Measurements from ENCODE around the gene PRKCA. TPM values are rescaled to one million over a fixed set of nuclear protein-coding genes. Genes with fewer than 3 reads are reported as not detected.

Gene PRKCA
- total and polyA plus RNA-seq, 2 of the 13 experiments (the other 11 are each of a cell fraction or from before 2014, with no cell fraction given), result 18.5 to 21.5 TPM

DNA sequence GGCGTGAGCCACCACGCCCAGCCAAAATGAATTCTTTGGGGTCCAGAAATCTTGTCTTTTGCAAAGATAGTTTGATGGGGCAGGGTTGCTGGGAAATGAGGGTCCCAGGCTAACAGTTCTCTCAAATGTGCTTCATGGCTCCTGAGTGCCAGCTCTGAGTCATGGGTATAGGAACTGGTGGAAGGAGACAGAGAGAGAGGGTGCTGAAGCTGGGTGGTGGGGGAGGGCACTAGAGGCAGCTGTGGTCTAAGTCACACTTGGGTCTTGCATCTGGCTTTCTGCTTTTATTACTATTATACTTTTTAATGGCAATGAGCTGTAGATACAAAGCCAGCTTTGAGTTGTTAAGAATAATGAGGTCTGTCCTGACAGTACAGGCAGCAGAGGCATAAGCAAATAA, 54.6 kb downstream of the PRKCA start:
- H4K20me1 ChIP-seq (ENCODE audit: insufficient read depth, low read length), result no peaks in the 10 kb centered on the region
- TF ChIP-seq KDM6A (CRISPR knock-in tag; IDR thresholded peaks at IDR 0.05; ENCODE audit: low read depth) (no peak), CEBPG (CRISPR knock-in tag; IDR thresholded peaks at IDR 0.05) (no peak), POLR2AphosphoS2 (IDR thresholded peaks at IDR 0.05; ENCODE audit: low read depth, low read length) (no peak)
- ChIA-PET CTCF (ENCODE audit: low intra/inter-chr PET ratio, low total read pairs) (no interaction called here), POLR2A (no interaction called here)
- ATAC-seq (no peak), DNase-seq (ENCODE audit: low spot score) (no peak), FAIRE-seq (no peak)
- H3K4me1 ChIP-seq (ENCODE audit: insufficient read depth, low read length), result peaks cover 16% of the 10 kb centered on the region
- in situ Hi-C loops (cut with HindIII; ENCODE audit: extremely low pct_ligation_motif_present, low pct_unique_long_range_greater_than_20kb), result no loop called here
- no peaks in the 10 kb centered on the region for H3K36me3 ChIP-seq (replicated peaks in 1 of 2; ENCODE audit: control insufficient read depth in 1 of 2, insufficient read depth in 2 of 2, low read length in 2 of 2)
- H2AFZ ChIP-seq (ENCODE audit: low read length), result no peak overlapping the region
- intact Hi-C loops (cut with micrococcal nuclease; ENCODE audit: unreplicated experiment), result no loop called here
- no peak overlapping the region for H3K4me2 ChIP-seq (ENCODE audit: low read depth, low read length)
- no peaks in the 10 kb centered on the region for H3K27me3 ChIP-seq (ENCODE audit: control insufficient read depth in 1 of 2, insufficient read depth in 2 of 2, low read length in 2 of 2)
- 96% methylated on average over 2 of the region's 2 CpGs for WGBS (ENCODE audit: low lambda C conversion rate)
- H3K9me3 ChIP-seq (ENCODE audit: low read length), result no peaks in the 10 kb centered on the region
- H3K79me2 ChIP-seq (ENCODE audit: insufficient read depth, low read length), result peaks cover 57% of the 10 kb centered on the region
- H3K27ac ChIP-seq (ENCODE audit: extremely low read length, insufficient read depth, low read length), result no peak overlapping the region
- BruUV-seq (replicated peaks), result no TSS peak
- no peak overlapping the region for H3K9ac ChIP-seq (ENCODE audit: insufficient read depth, low read depth, low read length)
- H3K4me3 ChIP-seq (replicated peaks in 1 of 3; ENCODE audit: insufficient read depth in 1 of 3, low read depth in 2 of 3, low read length in 3 of 3), result no peak overlapping the region

DNA sequence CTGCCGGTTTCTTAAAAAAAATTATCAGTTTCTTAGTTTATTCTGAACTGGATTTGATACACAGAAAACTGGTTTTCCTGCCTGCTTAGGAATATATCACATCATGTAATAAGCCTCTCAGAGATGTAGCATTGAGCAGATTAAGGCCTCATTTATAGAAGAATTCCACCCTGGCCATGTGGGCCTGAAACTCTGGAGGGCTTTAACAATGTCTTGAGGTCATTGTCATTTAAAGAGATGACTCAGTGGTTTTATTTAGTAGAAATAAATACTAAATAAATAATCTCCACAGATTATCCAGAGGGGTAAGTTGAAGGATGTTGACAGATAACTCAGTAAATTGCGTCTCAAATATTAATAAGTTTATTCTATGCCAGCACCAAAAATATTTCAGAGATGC, 56.9 kb downstream of the PRKCA start:
- H3K9me3 ChIP-seq (ENCODE audit: low read length), result no peaks in the 10 kb centered on the region
- intact Hi-C loops (cut with micrococcal nuclease; ENCODE audit: unreplicated experiment) (no loop called here), in situ Hi-C loops (cut with HindIII; ENCODE audit: extremely low pct_ligation_motif_present, low pct_unique_long_range_greater_than_20kb) (no loop called here)
- H3K4me2 ChIP-seq (ENCODE audit: low read depth, low read length), result no peak overlapping the region
- no peaks in the 10 kb centered on the region for H4K20me1 ChIP-seq (ENCODE audit: insufficient read depth, low read length)
- CTCF ChIA-PET (ENCODE audit: low intra/inter-chr PET ratio, low total read pairs), result no interaction called here
- peaks cover 8% of the 10 kb centered on the region; the same call in 1 of the 2 replicates for H3K4me1 ChIP-seq (ENCODE audit: insufficient read depth, low read length)
- H3K27me3 ChIP-seq (ENCODE audit: control insufficient read depth in 1 of 2, insufficient read depth in 2 of 2, low read length in 2 of 2), result no peaks in the 10 kb centered on the region
- H3K4me3 ChIP-seq (replicated peaks in 1 of 3; ENCODE audit: insufficient read depth in 1 of 3, low read depth in 2 of 3, low read length in 3 of 3), result no peak overlapping the region
- H3K36me3 ChIP-seq (replicated peaks in 1 of 2; ENCODE audit: control insufficient read depth in 1 of 2, insufficient read depth in 2 of 2, low read length in 2 of 2), result no peaks in the 10 kb centered on the region
- no peak overlapping the region for H3K9ac ChIP-seq (ENCODE audit: insufficient read depth, low read depth, low read length)
- POLR2A ChIA-PET, result no interaction called here
- DNase-seq (ENCODE audit: low spot score) (no peak), ATAC-seq (no peak), FAIRE-seq (no peak)
- 98% methylated on average over 2 of the region's 2 CpGs for WGBS (ENCODE audit: low lambda C conversion rate)
- H2AFZ ChIP-seq (ENCODE audit: low read length), result no peak overlapping the region
- no TSS peak for BruUV-seq (replicated peaks)
- no peak overlapping the region for H3K27ac ChIP-seq (ENCODE audit: extremely low read length, insufficient read depth, low read length)
- H3K79me2 ChIP-seq (ENCODE audit: insufficient read depth, low read length), result peaks cover 48% of the 10 kb centered on the region
- TF ChIP-seq ZNF570 (CRISPR knock-in tag; IDR thresholded peaks at IDR 0.05; ENCODE audit: borderline replicate concordance) (no peak), NR2F6 (IDR thresholded peaks at IDR 0.05) (no peak), NR2F6 (CRISPR knock-in tag; IDR thresholded peaks at IDR 0.05) (no peak), YEATS4 (CRISPR knock-in tag; IDR thresholded peaks at IDR 0.05; ENCODE audit: borderline replicate concordance) (no peak), MED13 (CRISPR knock-in tag; IDR thresholded peaks at IDR 0.05) (no peak), SMARCE1 (IDR thresholded peaks at IDR 0.05; ENCODE audit: borderline replicate concordance) (no peak)
- TF ChIP-seq, protein P1, sequence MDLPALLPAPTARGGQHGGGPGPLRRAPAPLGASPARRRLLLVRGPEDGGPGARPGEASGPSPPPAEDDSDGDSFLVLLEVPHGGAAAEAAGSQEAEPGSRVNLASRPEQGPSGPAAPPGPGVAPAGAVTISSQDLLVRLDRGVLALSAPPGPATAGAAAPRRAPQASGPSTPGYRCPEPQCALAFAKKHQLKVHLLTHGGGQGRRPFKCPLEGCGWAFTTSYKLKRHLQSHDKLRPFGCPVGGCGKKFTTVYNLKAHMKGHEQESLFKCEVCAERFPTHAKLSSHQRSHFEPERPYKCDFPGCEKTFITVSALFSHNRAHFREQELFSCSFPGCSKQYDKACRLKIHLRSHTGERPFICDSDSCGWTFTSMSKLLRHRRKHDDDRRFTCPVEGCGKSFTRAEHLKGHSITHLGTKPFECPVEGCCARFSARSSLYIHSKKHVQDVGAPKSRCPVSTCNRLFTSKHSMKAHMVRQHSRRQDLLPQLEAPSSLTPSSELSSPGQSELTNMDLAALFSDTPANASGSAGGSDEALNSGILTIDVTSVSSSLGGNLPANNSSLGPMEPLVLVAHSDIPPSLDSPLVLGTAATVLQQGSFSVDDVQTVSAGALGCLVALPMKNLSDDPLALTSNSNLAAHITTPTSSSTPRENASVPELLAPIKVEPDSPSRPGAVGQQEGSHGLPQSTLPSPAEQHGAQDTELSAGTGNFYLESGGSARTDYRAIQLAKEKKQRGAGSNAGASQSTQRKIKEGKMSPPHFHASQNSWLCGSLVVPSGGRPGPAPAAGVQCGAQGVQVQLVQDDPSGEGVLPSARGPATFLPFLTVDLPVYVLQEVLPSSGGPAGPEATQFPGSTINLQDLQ (CRISPR knock-in tag; IDR thresholded peaks at IDR 0.05), result no peak
- TF ChIP-seq, protein P2, sequence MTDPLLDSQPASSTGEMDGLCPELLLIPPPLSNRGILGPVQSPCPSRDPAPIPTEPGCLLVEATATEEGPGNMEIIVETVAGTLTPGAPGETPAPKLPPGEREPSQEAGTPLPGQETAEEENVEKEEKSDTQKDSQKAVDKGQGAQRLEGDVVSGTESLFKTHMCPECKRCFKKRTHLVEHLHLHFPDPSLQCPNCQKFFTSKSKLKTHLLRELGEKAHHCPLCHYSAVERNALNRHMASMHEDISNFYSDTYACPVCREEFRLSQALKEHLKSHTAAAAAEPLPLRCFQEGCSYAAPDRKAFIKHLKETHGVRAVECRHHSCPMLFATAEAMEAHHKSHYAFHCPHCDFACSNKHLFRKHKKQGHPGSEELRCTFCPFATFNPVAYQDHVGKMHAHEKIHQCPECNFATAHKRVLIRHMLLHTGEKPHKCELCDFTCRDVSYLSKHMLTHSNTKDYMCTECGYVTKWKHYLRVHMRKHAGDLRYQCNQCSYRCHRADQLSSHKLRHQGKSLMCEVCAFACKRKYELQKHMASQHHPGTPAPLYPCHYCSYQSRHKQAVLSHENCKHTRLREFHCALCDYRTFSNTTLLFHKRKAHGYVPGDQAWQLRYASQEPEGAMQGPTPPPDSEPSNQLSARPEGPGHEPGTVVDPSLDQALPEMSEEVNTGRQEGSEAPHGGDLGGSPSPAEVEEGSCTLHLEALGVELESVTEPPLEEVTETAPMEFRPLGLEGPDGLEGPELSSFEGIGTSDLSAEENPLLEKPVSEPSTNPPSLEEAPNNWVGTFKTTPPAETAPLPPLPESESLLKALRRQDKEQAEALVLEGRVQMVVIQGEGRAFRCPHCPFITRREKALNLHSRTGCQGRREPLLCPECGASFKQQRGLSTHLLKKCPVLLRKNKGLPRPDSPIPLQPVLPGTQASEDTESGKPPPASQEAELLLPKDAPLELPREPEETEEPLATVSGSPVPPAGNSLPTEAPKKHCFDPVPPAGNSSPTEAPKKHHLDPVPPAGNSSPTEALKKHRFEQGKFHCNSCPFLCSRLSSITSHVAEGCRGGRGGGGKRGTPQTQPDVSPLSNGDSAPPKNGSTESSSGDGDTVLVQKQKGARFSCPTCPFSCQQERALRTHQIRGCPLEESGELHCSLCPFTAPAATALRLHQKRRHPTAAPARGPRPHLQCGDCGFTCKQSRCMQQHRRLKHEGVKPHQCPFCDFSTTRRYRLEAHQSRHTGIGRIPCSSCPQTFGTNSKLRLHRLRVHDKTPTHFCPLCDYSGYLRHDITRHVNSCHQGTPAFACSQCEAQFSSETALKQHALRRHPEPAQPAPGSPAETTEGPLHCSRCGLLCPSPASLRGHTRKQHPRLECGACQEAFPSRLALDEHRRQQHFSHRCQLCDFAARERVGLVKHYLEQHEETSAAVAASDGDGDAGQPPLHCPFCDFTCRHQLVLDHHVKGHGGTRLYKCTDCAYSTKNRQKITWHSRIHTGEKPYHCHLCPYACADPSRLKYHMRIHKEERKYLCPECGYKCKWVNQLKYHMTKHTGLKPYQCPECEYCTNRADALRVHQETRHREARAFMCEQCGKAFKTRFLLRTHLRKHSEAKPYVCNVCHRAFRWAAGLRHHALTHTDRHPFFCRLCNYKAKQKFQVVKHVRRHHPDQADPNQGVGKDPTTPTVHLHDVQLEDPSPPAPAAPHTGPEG (CRISPR knock-in tag; IDR thresholded peaks at IDR 0.05), result no peak

Measured in HepG2 (cell line).